ENCODE measurements around the gene SMG7. TPM values are rescaled to one million over a fixed set of nuclear protein-coding genes. Genes with fewer than 3 reads are reported as not detected.
A peak's percentile ranks its signal among the peaks of the same experiment; 100 is the strongest.

The SMG7 gene
- total RNA-seq, 1 donor from 2014 or later: 79.8 TPM

- Mint-ChIP-seq H3K4me1 (peaks cover 8% of the 10 kb centered on the region), H3K27ac (no peak overlapping the region), H3K36me3 (ENCODE audit: low read depth) (peaks cover 67% of the 10 kb centered on the region), H3K27me3 (no peaks in the 10 kb centered on the region), H3K9me3 (no peaks in the 10 kb centered on the region), H3K4me3 (no peak overlapping the region)
- DNase-seq: no peak
- intact Hi-C loops (cut with micrococcal nuclease): no loop called here
Measured at GRCh38 chr1:183548116-183548515, 75.8 kb downstream of the SMG7 start.

GRCh38 chr1:183550915-183551314 lies 78.6 kb downstream of the SMG7 start:
- intact Hi-C loops (cut with micrococcal nuclease): no loop called here
- peaks cover 8% of the 10 kb centered on the region for H3K4me1 Mint-ChIP-seq
- H3K4me3 Mint-ChIP-seq: no peak overlapping the region
- H3K27me3 Mint-ChIP-seq: no peaks in the 10 kb centered on the region
- no peaks in the 10 kb centered on the region for H3K9me3 Mint-ChIP-seq
- no peak for DNase-seq
- H3K36me3 Mint-ChIP-seq (ENCODE audit: low read depth): peaks cover 65% of the 10 kb centered on the region
- peak overlapping the region; percentile 55 for H3K27ac Mint-ChIP-seq

- intact Hi-C loops (cut with micrococcal nuclease): no loop called here
- H3K36me3 Mint-ChIP-seq (ENCODE audit: low read depth): peaks cover 62% of the 10 kb centered on the region
- no peak overlapping the region for H3K27ac Mint-ChIP-seq
Measured at GRCh38 chr1:183551924-183552323, 79.6 kb downstream of the SMG7 start.

GRCh38 chr1:183552441-183552840 lies 80.1 kb downstream of the SMG7 start:
- H3K9me3 Mint-ChIP-seq: no peaks in the 10 kb centered on the region
- no peak overlapping the region for H3K27ac Mint-ChIP-seq
- no peaks in the 10 kb centered on the region for H3K27me3 Mint-ChIP-seq
- H3K36me3 Mint-ChIP-seq (ENCODE audit: low read depth): peaks cover 59% of the 10 kb centered on the region
- peaks cover 3% of the 10 kb centered on the region for H3K4me1 Mint-ChIP-seq
- H3K4me3 Mint-ChIP-seq: no peak overlapping the region
- intact Hi-C loops (cut with micrococcal nuclease): no loop called here
- DNase-seq: peak; percentile 51

More at GRCh38 chr1:183551924-183552323, 79.6 kb downstream of the SMG7 start:
- Mint-ChIP-seq H3K4me3 (no peak overlapping the region), H3K4me1 (peaks cover 5% of the 10 kb centered on the region), H3K9me3 (no peaks in the 10 kb centered on the region), H3K27me3 (no peaks in the 10 kb centered on the region)
- DNase-seq: peak; percentile 51

GRCh38 chr1:183552891-183553290 lies 80.6 kb downstream of the SMG7 start:
- peaks cover 3% of the 10 kb centered on the region for H3K4me1 Mint-ChIP-seq
- no peaks in the 10 kb centered on the region for H3K27me3 Mint-ChIP-seq
- intact Hi-C loops (cut with micrococcal nuclease): no loop called here
- H3K4me3 Mint-ChIP-seq: no peak overlapping the region
- peak overlapping the region; percentile 58 for H3K27ac Mint-ChIP-seq
- DNase-seq: peak; percentile 50
- H3K36me3 Mint-ChIP-seq (ENCODE audit: low read depth): peaks cover 59% of the 10 kb centered on the region
- H3K9me3 Mint-ChIP-seq: no peaks in the 10 kb centered on the region

GRCh38 chr1:183553331-183553730 lies 81.0 kb downstream of the SMG7 start:
- Mint-ChIP-seq H3K9me3 (no peaks in the 10 kb centered on the region), H3K27ac (no peak overlapping the region), H3K27me3 (no peaks in the 10 kb centered on the region), H3K4me3 (no peak overlapping the region), H3K36me3 (ENCODE audit: low read depth) (peaks cover 59% of the 10 kb centered on the region), H3K4me1 (peaks cover 3% of the 10 kb centered on the region)
- no peak for DNase-seq
- intact Hi-C loops (cut with micrococcal nuclease): no loop called here

- Mint-ChIP-seq H3K27ac (no peak overlapping the region), H3K4me3 (no peak overlapping the region), H3K4me1 (peaks cover 3% of the 10 kb centered on the region), H3K9me3 (no peaks in the 10 kb centered on the region), H3K27me3 (no peaks in the 10 kb centered on the region), H3K36me3 (ENCODE audit: low read depth) (peaks cover 56% of the 10 kb centered on the region)
- intact Hi-C loops (cut with micrococcal nuclease): no loop called here
- no peak for DNase-seq
Measured at GRCh38 chr1:183553764-183554163, 81.5 kb downstream of the SMG7 start.

GRCh38 chr1:183554577-183554976 lies 82.3 kb downstream of the SMG7 start:
- no peak for DNase-seq
- H3K27me3 Mint-ChIP-seq: no peaks in the 10 kb centered on the region
- intact Hi-C loops (cut with micrococcal nuclease): no loop called here
- H3K36me3 Mint-ChIP-seq (ENCODE audit: low read depth): peaks cover 57% of the 10 kb centered on the region
- H3K4me1 Mint-ChIP-seq: peaks cover 3% of the 10 kb centered on the region
- H3K27ac Mint-ChIP-seq: peak overlapping the region; percentile 37
- H3K4me3 Mint-ChIP-seq: no peak overlapping the region
- no peaks in the 10 kb centered on the region for H3K9me3 Mint-ChIP-seq

- Mint-ChIP-seq H3K4me1 (no peaks in the 10 kb centered on the region), H3K9me3 (no peaks in the 10 kb centered on the region), H3K27me3 (no peaks in the 10 kb centered on the region), H3K4me3 (no peak overlapping the region), H3K36me3 (ENCODE audit: low read depth) (peaks cover 33% of the 10 kb centered on the region), H3K27ac (no peak overlapping the region)
- no peak for DNase-seq
- intact Hi-C loops (cut with micrococcal nuclease): no loop called here
Measured at GRCh38 chr1:183559061-183559460, 86.8 kb downstream of the SMG7 start.

- Mint-ChIP-seq H3K4me3 (no peak overlapping the region), H3K27me3 (no peaks in the 10 kb centered on the region), H3K4me1 (peaks cover 5% of the 10 kb centered on the region), H3K36me3 (ENCODE audit: low read depth) (peaks cover 23% of the 10 kb centered on the region), H3K27ac (no peak overlapping the region), H3K9me3 (no peaks in the 10 kb centered on the region)
- DNase-seq: no peak
- intact Hi-C loops (cut with micrococcal nuclease): no loop called here
Measured at GRCh38 chr1:183562701-183563100, 90.4 kb downstream of the SMG7 start.

GRCh38 chr1:183565261-183565660 lies 93.0 kb downstream of the SMG7 start:
- DNase-seq: no peak
- intact Hi-C loops (cut with micrococcal nuclease): no loop called here
- H3K9me3 Mint-ChIP-seq: no peaks in the 10 kb centered on the region
- no peaks in the 10 kb centered on the region for H3K27me3 Mint-ChIP-seq
- no peak overlapping the region for H3K27ac Mint-ChIP-seq
- H3K4me1 Mint-ChIP-seq: peaks cover 19% of the 10 kb centered on the region
- H3K36me3 Mint-ChIP-seq (ENCODE audit: low read depth): peaks cover 24% of the 10 kb centered on the region
- no peak overlapping the region for H3K4me3 Mint-ChIP-seq

- no peaks in the 10 kb centered on the region for H3K9me3 Mint-ChIP-seq
- H3K4me1 Mint-ChIP-seq: peaks cover 19% of the 10 kb centered on the region
- intact Hi-C loops (cut with micrococcal nuclease): no loop called here
- H3K27ac Mint-ChIP-seq: no peak overlapping the region
- peaks cover 21% of the 10 kb centered on the region for H3K36me3 Mint-ChIP-seq (ENCODE audit: low read depth)
- no peaks in the 10 kb centered on the region for H3K27me3 Mint-ChIP-seq
- DNase-seq: no peak
- no peak overlapping the region for H3K4me3 Mint-ChIP-seq
Measured at GRCh38 chr1:183566026-183566425, 93.7 kb downstream of the SMG7 start.

- Mint-ChIP-seq H3K27ac (peak overlapping the region; percentile 64), H3K9me3 (no peaks in the 10 kb centered on the region), H3K4me3 (no peak overlapping the region), H3K4me1 (peaks cover 19% of the 10 kb centered on the region), H3K36me3 (ENCODE audit: low read depth) (peaks cover 27% of the 10 kb centered on the region), H3K27me3 (no peaks in the 10 kb centered on the region)
- no peak for DNase-seq
- intact Hi-C loops (cut with micrococcal nuclease): no loop called here
Measured at GRCh38 chr1:183567584-183567983, 95.3 kb downstream of the SMG7 start.

GRCh38 chr1:183568176-183569021 lies 96.1 kb downstream of the SMG7 start:
- Mint-ChIP-seq H3K4me1 (peaks cover 19% of the 10 kb centered on the region), H3K27me3 (no peaks in the 10 kb centered on the region), H3K36me3 (ENCODE audit: low read depth) (peaks cover 27% of the 10 kb centered on the region), H3K4me3 (no peak overlapping the region), H3K27ac (peak overlapping the region; percentile 36), H3K9me3 (no peaks in the 10 kb centered on the region)
- DNase-seq: no peak
- intact Hi-C loops (cut with micrococcal nuclease): no loop called here

GRCh38 chr1:183569141-183569540 lies 96.8 kb downstream of the SMG7 start:
- Mint-ChIP-seq H3K4me3 (no peak overlapping the region), H3K36me3 (ENCODE audit: low read depth) (peaks cover 27% of the 10 kb centered on the region), H3K27ac (peak overlapping the region; percentile 78), H3K9me3 (no peaks in the 10 kb centered on the region), H3K4me1 (peaks cover 19% of the 10 kb centered on the region), H3K27me3 (no peaks in the 10 kb centered on the region)
- intact Hi-C loops (cut with micrococcal nuclease): no loop called here
- no peak for DNase-seq

All from activated CD4-positive, alpha-beta T cell treated with anti-CD3 and anti-CD28 coated beads, Interleukin-2, amount 10 ng/mL, durations not matched to agents 24 days and 14 days (primary cell).